WI38 (cell line): ENCODE results near the gene ERN1.

Experiments
- H3K4me3 ChIP-seq: 2 replicates; pipeline ENCODE4 v1.5.1; 2011; ENCODE audit warnings: low read depth, mild to moderate bottlenecking, control low read depth, low read length
- TF ChIP-seq, protein P1 (sequence below): IDR thresholded peaks from 2 replicates; pipeline ENCODE4 v1.5.1; 2012; ENCODE audit warnings: low read depth, mild to moderate bottlenecking, control low read depth, low read length

Gene ERN1

DNA sequence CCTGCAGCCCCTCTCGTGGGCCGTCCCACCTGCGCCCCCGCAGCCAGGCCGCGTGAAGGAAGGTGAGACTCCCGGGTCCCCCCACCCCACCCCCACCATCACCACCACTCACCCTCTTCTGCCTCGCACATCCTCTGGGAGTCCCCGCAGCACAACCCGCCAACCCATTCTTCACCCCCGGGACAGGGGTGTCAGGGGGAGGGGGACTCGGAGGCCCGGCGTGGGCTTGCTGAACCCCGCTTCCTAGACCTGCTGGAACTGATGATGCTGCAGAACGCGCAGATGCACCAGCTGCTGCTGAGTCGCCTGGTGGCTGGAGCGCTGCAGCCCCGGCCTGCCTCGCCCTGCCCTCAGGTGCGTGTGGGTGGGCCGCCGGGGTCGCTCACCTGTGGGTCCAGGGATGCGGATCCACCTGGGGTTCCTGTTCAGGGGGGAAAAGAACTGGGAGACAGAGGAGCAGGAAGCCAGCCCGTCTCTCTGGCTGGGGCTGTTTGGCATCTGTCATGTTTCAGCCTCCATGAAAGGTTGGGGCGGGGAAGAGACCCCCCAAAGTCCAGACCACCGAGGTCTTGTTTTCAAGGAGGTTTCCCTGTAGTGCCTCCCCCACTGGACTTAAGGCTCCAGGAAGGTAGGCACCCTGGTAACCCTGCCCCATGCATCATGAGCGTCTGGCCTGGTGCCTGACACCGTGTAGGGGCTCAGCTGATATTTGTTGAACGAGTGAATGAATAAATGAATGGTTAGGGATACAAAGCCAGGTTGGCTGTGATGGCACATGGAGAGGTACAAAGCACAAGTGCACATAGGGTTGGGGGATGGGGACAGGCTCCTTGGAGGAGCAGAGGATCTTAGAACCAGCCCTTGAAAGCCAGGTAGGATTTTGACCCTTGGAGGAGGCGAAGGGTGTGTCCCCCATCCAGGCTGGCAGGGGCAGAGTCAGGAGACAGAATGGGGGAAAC is 130.9 kb downstream of the ERN1 start:
- TF ChIP-seq, protein P1, sequence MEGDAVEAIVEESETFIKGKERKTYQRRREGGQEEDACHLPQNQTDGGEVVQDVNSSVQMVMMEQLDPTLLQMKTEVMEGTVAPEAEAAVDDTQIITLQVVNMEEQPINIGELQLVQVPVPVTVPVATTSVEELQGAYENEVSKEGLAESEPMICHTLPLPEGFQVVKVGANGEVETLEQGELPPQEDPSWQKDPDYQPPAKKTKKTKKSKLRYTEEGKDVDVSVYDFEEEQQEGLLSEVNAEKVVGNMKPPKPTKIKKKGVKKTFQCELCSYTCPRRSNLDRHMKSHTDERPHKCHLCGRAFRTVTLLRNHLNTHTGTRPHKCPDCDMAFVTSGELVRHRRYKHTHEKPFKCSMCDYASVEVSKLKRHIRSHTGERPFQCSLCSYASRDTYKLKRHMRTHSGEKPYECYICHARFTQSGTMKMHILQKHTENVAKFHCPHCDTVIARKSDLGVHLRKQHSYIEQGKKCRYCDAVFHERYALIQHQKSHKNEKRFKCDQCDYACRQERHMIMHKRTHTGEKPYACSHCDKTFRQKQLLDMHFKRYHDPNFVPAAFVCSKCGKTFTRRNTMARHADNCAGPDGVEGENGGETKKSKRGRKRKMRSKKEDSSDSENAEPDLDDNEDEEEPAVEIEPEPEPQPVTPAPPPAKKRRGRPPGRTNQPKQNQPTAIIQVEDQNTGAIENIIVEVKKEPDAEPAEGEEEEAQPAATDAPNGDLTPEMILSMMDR = no peak
- peak overlapping the region; percentile 56 for H3K4me3 ChIP-seq

- TF ChIP-seq, protein P1 = no peak
- peak within 1 kb of the TSS; percentile 56 for H3K4me3 ChIP-seq
Observed at GRCh38 chr17:63998050-63998720, 131.8 kb downstream of the ERN1 start, which contains the start of gene PRR29. PRR29 (plus strand) TSS chr17:63998351; CDS start chr17:63998365, 14 bp downstream.

DNA sequence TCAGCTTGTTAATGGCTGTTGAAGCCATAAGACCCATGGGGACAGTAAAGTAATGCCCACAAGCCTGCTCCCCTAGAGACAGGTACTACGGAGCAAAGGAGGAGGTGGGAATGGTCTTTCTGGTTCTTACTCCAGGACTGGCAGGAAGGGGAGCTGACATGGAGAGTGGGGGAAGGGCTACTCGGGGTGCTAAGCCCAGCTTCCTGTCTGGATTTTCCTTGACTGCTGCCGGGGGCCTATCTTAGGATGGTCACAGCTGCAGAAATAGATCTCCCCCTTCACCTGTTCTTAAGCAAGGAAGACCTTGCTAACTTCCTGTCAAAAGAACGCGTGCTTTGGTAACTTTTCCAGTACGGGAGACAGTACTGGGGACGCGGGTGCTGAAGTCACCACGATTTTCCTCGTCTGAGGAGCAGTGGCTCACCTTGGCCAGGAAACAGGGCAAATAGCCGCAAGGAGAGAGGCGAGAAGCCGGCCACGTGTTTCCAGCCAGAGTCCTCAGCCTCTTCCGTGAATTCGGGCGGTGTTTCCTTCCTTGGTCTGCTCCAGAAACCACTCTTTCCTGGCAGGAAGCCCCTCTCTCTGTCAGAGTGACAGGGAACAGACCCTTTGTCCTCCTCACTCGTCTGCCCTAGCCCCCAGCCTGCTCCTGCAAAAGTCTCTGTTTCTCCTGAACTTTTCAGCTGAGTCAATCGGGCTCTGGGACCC is 132.4 kb downstream of the ERN1 start:
- H3K4me3 ChIP-seq = no peak overlapping the region; the same call in 1 of the 2 replicates
- TF ChIP-seq, protein P1 = no peak

DNA sequence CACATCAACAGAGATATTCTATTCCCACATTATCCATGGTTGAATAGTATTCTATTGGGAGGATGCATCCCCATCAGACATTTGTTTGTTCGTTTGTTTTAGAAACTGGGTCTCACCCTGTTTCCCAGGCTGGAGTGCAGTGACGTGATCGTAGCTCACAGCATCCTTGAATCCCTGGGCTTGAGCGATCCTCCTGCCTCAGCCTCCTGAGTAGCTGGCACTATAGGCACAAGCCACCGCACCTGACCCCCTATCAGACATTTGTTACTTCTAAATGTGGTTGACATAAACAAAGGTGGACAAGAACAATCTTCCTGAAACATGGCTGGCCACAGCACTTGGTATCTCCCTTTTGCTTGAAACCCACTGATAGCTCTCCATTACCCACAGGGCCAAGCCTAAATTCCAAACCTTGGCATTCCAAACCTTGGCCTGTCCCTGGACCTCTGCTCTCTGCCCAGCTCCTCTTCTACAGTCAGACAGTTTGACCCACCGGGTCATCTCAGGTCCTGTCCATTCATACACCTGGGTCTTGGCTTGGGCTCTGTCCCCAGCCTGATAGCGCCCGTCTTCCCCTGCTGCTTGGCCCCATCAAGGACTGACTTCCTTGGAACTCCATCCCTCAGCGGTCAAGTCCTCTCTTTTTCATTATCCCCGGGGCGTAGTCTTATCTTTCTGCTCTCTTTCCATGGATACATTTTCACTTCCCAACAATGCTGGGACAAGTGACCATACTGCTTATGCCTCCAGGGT is 133.3 kb downstream of the ERN1 start:
- H3K4me3 ChIP-seq = no peak overlapping the region
- TF ChIP-seq, protein P1 = no peak

GRCh38 chr17:63995626-63996025 is 134.3 kb downstream of the ERN1 start:
- H3K4me3 ChIP-seq = no peak overlapping the region
- TF ChIP-seq, protein P1 = no peak

DNA sequence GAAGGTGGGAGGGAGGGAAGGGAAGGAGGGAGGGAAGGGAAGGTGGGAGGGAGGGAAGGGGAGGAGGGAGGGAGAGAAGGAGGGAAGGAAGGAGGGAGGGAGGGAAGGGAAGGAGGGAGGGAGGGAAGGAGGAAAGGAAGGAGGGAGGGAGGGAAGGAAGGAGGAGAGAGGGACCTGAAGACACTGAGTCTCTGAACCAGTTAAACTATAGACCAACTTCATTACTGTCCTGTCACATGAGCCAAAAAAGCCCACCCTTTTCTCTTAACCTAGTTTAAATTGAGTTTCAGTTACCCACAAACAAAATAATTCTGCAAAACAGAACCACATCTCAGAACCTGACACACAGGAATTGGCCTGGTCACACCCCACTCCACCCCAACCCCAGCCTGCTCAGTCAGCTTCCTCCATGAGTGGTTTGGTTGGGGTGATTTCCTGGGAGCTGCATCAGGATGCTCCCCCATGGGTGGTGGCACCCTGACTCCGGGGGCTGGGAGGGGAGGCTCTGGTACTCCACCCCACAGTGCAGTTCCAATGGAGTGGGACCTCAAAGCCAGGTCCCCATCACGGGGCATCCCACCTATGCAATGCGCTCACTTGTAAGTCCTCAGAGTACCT is 136.5 kb downstream of the ERN1 start:
- TF ChIP-seq, protein P1 = no peak
- no peak overlapping the region for H3K4me3 ChIP-seq
